Neutrophil (primary cell): ENCODE measurements around the gene TEX2.

Experiments
- H3K27ac ChIP-seq: fragments of 200-600 bp; sonication (generic); 2 replicates; pipeline ENCODE4 v1.5.1; 2016; ENCODE audit warnings: mild to moderate bottlenecking, moderate library complexity
- H3K27me3 ChIP-seq: fragments of 200-600 bp; sonication (generic); 2 replicates; pipeline ENCODE4 v1.6.0; 2016; ENCODE audit warnings: mild to moderate bottlenecking
- H3K36me3 ChIP-seq: fragments of 200-600 bp; sonication (generic); 2 replicates; pipeline ENCODE4 v1.5.1; 2017
- H3K4me1 ChIP-seq, 2 experiments: fragments of 200-600 bp in 1 of 2; sonication (generic) in 1 of 2; 1 replicate in 1 of 2; 2 replicates in 1 of 2; pipeline versions ENCODE4 v1.5.1 to v1.6.1; 2013 to 2016; ENCODE audit warnings: low read depth in 1 of 2, low read length in 1 of 2, mild to moderate bottlenecking in 1 of 2, moderate library complexity in 1 of 2; ENCODE audit not compliant: control insufficient read depth in 1 of 2, insufficient read depth in 1 of 2
- H3K4me3 ChIP-seq, 2 experiments: fragments of 200-600 bp in 1 of 2; sonication (generic) in 1 of 2; 1 replicate in 1 of 2; 2 replicates in 1 of 2; pipeline ENCODE4 v1.5.1; 2013 to 2016; ENCODE audit warnings: low read depth in 1 of 2, low read length in 1 of 2, mild to moderate bottlenecking in 1 of 2, moderate library complexity in 1 of 2
- H3K9me3 ChIP-seq: fragments of 200-600 bp; sonication (generic); 2 replicates; pipeline ENCODE4 v1.5.1; 2016
- TF ChIP-seq, protein P1 (sequence below): fragments of 200-600 bp; sonication (generic); IDR thresholded peaks from 2 replicates; pipeline ENCODE4 v1.5.1; 2016; ENCODE audit warnings: antibody characterized with exemption

The TEX2 gene

DNA sequence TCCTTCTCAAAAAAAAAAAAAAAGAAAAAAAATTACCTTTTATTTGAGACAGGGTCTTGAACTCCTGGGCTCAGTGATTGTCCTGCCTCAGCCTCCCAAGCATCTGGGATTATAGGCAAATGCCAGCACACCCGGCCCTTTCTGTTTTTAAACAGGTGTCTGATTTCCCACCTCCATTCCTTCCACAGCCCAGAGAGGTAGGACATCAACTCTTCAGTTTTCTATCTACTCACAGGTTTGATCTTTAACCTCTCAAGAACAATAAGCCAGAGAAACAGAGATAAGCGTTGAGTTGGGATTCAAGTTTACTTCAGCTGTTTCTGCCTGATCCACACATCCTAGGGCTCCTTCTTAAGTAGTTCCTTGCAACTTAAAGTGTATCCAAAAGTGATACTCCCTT, 41.5 kb upstream of the TEX2 start:
- Histone ChIP-seq H3K4me3 (no peak overlapping the region), H3K9me3 (no peaks in the 10 kb centered on the region), H3K27ac (no peak overlapping the region), H3K36me3 (no peaks in the 10 kb centered on the region), H3K27me3 (no peaks in the 10 kb centered on the region), H3K4me1 (peaks cover 20 to 27% of the 10 kb centered on the region in 2 experiments)
- TF ChIP-seq, protein P1, sequence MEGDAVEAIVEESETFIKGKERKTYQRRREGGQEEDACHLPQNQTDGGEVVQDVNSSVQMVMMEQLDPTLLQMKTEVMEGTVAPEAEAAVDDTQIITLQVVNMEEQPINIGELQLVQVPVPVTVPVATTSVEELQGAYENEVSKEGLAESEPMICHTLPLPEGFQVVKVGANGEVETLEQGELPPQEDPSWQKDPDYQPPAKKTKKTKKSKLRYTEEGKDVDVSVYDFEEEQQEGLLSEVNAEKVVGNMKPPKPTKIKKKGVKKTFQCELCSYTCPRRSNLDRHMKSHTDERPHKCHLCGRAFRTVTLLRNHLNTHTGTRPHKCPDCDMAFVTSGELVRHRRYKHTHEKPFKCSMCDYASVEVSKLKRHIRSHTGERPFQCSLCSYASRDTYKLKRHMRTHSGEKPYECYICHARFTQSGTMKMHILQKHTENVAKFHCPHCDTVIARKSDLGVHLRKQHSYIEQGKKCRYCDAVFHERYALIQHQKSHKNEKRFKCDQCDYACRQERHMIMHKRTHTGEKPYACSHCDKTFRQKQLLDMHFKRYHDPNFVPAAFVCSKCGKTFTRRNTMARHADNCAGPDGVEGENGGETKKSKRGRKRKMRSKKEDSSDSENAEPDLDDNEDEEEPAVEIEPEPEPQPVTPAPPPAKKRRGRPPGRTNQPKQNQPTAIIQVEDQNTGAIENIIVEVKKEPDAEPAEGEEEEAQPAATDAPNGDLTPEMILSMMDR = no peak

DNA sequence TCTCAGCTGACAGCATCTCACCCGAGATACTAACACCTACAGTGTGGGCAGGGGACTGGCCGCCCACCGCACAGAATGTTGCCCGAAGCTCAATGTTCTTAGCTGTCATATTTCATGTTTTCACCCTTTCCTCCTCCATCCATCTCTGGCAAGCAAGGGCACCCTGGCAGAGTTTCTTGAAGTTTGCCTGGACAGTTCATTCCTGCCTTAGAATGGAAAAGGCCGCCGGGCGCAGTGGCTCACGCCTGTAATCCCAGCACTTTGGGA, 37.6 kb upstream of the TEX2 start:
- Histone ChIP-seq H3K27ac (no peak overlapping the region), H3K36me3 (no peaks in the 10 kb centered on the region), H3K27me3 (no peaks in the 10 kb centered on the region), H3K4me3 (no peak overlapping the region), H3K9me3 (no peaks in the 10 kb centered on the region), H3K4me1 (peaks cover 11 to 15% of the 10 kb centered on the region in 2 experiments)
- TF ChIP-seq, protein P1 = no peak

DNA sequence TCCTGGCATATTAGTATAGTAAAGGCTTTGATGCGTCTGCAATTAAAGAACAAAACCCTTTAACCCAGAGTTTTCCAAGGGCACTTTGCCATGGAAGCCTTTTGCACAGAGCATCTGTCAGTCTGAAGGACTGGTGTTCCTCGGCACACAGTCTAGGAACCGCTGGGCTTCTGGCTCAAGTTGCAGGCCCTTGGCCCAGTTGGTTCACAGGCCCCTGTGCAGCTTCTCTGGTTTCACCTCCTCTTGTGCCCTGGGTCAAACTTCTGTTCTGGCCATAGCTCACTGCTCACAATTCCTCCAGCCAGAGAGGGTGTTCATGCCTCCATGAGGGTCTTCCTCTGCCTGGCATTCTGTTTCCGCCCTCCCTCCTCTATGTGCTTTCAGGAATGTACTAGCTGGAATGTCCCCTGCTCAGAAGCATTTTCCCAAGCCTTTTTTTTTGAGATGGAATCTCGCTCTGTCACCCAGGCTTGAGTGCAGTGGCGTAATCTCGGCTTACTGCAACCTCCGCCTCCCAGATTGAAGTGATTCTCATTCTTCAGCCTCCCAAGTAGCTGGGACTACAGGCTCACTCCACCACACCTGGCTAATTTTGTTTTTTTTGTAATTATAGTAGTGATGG, 34.5 kb upstream of the TEX2 start:
- no peaks in the 10 kb centered on the region for H3K36me3 ChIP-seq
- TF ChIP-seq, protein P1 = no peak
- H3K4me3 ChIP-seq = no peak overlapping the region
- no peaks in the 10 kb centered on the region for H3K9me3 ChIP-seq
- H3K27me3 ChIP-seq = no peaks in the 10 kb centered on the region
- H3K27ac ChIP-seq = no peak overlapping the region
- peaks cover 2 to 4% of the 10 kb centered on the region in 2 experiments for H3K4me1 ChIP-seq

DNA sequence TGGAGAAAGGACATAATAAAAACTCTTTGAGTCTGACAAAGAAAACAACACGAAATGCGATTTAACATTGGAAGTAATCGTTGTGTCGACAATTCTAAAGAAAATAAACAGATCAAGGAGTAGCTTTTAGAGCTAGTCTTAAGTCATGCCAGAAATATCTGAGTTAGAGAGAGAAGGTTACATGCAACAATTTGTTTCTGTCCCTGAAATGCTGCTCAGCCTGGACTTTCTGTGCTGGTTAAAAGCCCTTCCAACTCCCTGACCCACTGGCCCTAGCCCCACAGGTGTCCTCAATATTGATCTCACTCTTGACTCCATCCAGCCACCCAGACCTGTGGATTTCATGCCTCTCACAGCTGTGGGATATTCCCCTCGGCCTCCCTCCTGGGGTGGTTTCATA, 33.2 kb upstream of the TEX2 start:
- Histone ChIP-seq H3K9me3 (no peaks in the 10 kb centered on the region), H3K27me3 (no peaks in the 10 kb centered on the region), H3K36me3 (no peaks in the 10 kb centered on the region), H3K27ac (no peak overlapping the region), H3K4me3 (no peak overlapping the region), H3K4me1 (no peaks in the 10 kb centered on the region)
- TF ChIP-seq, protein P1 = no peak

DNA sequence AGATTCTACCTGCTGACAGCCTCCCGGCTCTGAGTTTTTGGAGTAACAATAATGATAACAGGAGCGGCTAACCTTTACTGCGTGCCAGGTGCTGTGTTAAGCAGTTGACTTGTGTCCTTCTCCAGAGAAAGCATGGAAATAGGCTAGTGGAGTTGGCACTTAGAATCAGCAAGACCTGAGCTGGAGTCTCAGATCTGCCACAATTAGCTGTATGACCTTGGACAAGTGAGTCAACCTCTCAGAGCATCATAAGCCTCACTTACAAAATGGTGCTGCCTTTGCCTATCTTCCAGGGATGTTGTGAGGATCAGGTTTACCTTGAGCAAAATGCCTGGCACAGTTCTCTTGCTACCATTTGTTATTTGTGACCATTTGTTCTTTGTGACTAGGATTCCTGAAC, 32.1 kb upstream of the TEX2 start:
- Histone ChIP-seq H3K36me3 (no peaks in the 10 kb centered on the region), H3K27ac (no peak overlapping the region), H3K27me3 (no peaks in the 10 kb centered on the region), H3K4me3 (no peak overlapping the region), H3K9me3 (no peaks in the 10 kb centered on the region), H3K4me1 (no peaks in the 10 kb centered on the region)
- TF ChIP-seq, protein P1 = no peak
